Osteoblast (primary cell): ENCODE measurements around the gene IFNGR1. TPM values are rescaled to one million over a fixed set of nuclear protein-coding genes. Genes with fewer than 3 reads are reported as not detected.

ENCODE experiments used
- DNase-seq: peaks from one replicate; pipeline ENCODE4 v3.0.0; 2011; ENCODE audit warnings: low spot score, mixed read lengths; ENCODE audit not compliant: insufficient read length; ENCODE audit errors: missing footprints
- H2AFZ ChIP-seq: 2 replicates; pipeline ENCODE4 v1.6.0; 2011; ENCODE audit warnings: mild to moderate bottlenecking, low read length
- H3K27ac ChIP-seq: 2 replicates; pipeline ENCODE4 v1.5.1; 2011; ENCODE audit warnings: mild to moderate bottlenecking, low read depth, low read length, moderate library complexity
- H3K27me3 ChIP-seq: 2 replicates; pipeline ENCODE4 v1.6.0; 2012; ENCODE audit warnings: mild to moderate bottlenecking, control low read depth, inconsistent platforms, low read length, moderate library complexity; ENCODE audit not compliant: insufficient read depth
- H3K36me3 ChIP-seq: 2 replicates; pipeline ENCODE4 v1.5.1; 2011; ENCODE audit warnings: mild to moderate bottlenecking, low read length, control low read depth, moderate library complexity; ENCODE audit not compliant: insufficient read depth
- H3K4me1 ChIP-seq: 2 replicates; pipeline ENCODE4 v1.5.1; 2011; ENCODE audit warnings: mild to moderate bottlenecking, low read length, control low read depth, moderate library complexity; ENCODE audit not compliant: insufficient read depth
- H3K4me2 ChIP-seq: 2 replicates; pipeline ENCODE4 v1.6.0; 2011; ENCODE audit warnings: mild to moderate bottlenecking, low read length; ENCODE audit not compliant: insufficient read depth
- H3K4me3 ChIP-seq: fragments of 200-600 bp; sonication (generic); 3 replicates; pipeline ENCODE4 v1.5.1; 2012; ENCODE audit warnings: mild to moderate bottlenecking, low read length, inconsistent platforms; ENCODE audit not compliant: insufficient read depth
- H3K79me2 ChIP-seq: 2 replicates; pipeline ENCODE4 v1.6.0; 2012; ENCODE audit warnings: mild to moderate bottlenecking, low read length, control low read depth, inconsistent platforms; ENCODE audit not compliant: insufficient read depth
- H3K9me3 ChIP-seq: 2 replicates; pipeline ENCODE4 v1.5.1; 2011; ENCODE audit warnings: low read depth, low read length, control low read depth
- H4K20me1 ChIP-seq: 2 replicates; pipeline ENCODE4 v1.6.0; 2012; ENCODE audit warnings: mild to moderate bottlenecking, low read length, control low read depth; ENCODE audit not compliant: insufficient read depth
- total RNA-seq: library from RNA; depleted of rRNA; stranded (reverse); fragments of >200 nt; gene quantifications from 2 replicates; pipeline ENCODE4 v1.2.3, GENCODE V29; 2012
- TF ChIP-seq, protein P1 (sequence below): IDR thresholded peaks from 2 replicates; pipeline ENCODE4 v1.5.1; 2011; ENCODE audit warnings: mild to moderate bottlenecking, low read depth, low read length, moderate library complexity; ENCODE audit errors: extremely low read depth

Gene IFNGR1
- total RNA-seq, 1 donor: 62.6 TPM

DNA sequence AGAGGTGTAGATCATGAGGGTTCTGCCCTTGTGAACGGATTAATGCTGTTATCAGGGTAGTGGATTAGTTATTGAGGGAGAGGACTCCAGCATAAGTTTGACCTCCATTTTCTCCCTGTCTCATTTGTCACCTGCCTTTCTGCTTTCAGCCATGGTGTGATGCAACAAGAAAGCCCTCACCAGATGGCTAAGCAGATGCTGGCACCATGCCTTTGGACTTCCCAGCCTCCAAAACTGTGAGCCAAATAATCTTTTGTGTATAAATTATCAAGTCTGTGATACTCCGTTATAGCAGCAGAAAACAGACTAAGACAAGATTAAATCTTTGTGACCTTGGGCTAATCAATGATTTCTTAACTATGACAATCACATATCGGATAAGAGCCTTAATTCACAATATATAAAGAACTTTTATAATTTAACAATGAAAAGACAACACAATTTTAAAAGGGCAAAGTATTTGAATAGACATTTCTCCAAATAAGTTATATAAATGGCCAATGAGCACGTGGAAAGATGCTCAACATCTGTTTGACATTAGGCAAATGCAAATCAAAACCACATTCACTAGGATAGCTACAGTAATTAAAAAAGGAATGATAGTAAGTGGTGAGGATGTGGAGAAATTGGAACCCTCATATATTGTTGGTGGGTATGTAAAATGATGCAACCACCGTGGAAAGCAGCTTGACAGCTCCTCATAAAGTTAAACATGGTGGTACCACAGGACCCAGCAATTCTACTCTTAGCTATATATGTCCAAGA lies 45.3 kb upstream of the IFNGR1 start:
- no peaks in the 10 kb centered on the region for H3K9me3 ChIP-seq
- no peak overlapping the region for H3K4me3 ChIP-seq
- H3K36me3 ChIP-seq: no peaks in the 10 kb centered on the region
- no peak overlapping the region for H3K27ac ChIP-seq
- TF ChIP-seq, protein P1, sequence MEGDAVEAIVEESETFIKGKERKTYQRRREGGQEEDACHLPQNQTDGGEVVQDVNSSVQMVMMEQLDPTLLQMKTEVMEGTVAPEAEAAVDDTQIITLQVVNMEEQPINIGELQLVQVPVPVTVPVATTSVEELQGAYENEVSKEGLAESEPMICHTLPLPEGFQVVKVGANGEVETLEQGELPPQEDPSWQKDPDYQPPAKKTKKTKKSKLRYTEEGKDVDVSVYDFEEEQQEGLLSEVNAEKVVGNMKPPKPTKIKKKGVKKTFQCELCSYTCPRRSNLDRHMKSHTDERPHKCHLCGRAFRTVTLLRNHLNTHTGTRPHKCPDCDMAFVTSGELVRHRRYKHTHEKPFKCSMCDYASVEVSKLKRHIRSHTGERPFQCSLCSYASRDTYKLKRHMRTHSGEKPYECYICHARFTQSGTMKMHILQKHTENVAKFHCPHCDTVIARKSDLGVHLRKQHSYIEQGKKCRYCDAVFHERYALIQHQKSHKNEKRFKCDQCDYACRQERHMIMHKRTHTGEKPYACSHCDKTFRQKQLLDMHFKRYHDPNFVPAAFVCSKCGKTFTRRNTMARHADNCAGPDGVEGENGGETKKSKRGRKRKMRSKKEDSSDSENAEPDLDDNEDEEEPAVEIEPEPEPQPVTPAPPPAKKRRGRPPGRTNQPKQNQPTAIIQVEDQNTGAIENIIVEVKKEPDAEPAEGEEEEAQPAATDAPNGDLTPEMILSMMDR: no peak
- no peak overlapping the region for H2AFZ ChIP-seq
- H4K20me1 ChIP-seq: no peaks in the 10 kb centered on the region
- no peak overlapping the region for H3K4me2 ChIP-seq
- no peaks in the 10 kb centered on the region for H3K79me2 ChIP-seq
- peaks cover 12% of the 10 kb centered on the region for H3K27me3 ChIP-seq
- no peak for DNase-seq
- H3K4me1 ChIP-seq: no peaks in the 10 kb centered on the region

DNA sequence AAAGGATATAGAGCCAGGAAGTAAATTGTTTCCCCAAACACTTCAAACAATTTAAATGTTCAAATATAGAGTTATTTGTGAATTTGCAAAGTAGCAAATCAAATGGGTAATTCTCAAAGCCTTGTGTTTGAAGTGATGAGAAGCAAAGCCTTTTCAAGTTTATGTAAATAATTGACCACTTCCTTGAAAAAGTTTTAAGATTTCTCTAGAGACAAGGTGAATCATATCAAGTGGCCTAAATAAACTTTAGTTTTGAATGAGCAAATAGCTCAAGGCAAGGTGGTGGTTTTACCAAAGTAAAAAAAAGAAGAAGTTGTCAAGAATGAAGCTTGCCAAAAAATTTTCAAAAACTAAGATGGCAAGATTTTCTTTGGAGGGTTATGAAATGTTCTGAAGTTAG lies 42.6 kb upstream of the IFNGR1 start:
- Histone ChIP-seq H3K9me3 (no peaks in the 10 kb centered on the region), H3K4me3 (no peak overlapping the region), H3K36me3 (no peaks in the 10 kb centered on the region), H3K27me3 (peaks cover 12% of the 10 kb centered on the region), H3K4me2 (no peak overlapping the region), H4K20me1 (no peaks in the 10 kb centered on the region), H2AFZ (no peak overlapping the region), H3K27ac (no peak overlapping the region), H3K4me1 (no peaks in the 10 kb centered on the region), H3K79me2 (no peaks in the 10 kb centered on the region)
- TF ChIP-seq, protein P1: no peak
- no peak for DNase-seq

DNA sequence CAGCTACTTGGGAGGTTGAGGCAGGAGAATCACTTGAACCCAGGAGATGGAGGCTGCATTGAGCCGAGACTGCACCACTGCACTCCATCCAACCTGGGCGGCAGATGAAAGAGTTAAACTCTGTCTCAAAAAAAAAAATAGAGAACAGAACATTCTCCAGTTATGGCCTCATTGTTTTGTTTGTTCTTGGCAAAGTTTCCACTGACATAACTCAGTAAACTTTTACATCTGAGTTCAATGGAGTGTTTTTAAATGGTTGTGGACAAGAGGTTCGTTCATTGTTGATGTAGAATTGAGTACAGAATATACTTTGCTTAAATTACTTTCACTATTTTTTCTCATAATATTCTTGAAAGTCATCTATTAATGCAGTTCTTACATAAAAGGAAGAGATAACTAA lies 42.2 kb upstream of the IFNGR1 start:
- Histone ChIP-seq H3K36me3 (no peaks in the 10 kb centered on the region), H3K9me3 (no peaks in the 10 kb centered on the region), H2AFZ (no peak overlapping the region), H3K79me2 (no peaks in the 10 kb centered on the region), H4K20me1 (no peaks in the 10 kb centered on the region), H3K27ac (no peak overlapping the region), H3K27me3 (peaks cover 9% of the 10 kb centered on the region), H3K4me2 (no peak overlapping the region), H3K4me1 (no peaks in the 10 kb centered on the region), H3K4me3 (no peak overlapping the region)
- TF ChIP-seq, protein P1: no peak
- DNase-seq: no peak

DNA sequence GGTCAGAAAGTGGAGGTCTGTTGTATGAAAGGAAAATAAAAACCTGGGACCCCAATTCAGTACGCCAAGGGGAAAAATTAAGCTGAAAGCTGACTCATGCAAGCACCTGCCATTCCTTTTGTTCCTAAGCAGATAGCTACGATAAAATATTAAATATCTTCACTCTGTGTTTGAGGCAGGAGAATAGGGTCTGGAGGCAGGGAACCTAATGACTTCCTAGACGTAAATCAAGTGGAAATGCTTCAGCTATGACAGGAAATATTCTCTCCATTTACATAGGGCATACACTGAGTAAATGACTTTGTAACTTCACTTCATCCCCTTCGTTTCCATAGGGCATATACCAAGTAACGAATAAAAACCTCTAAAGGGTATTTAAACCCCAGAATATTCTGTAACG lies 41.0 kb upstream of the IFNGR1 start:
- H4K20me1 ChIP-seq: no peaks in the 10 kb centered on the region
- H3K4me2 ChIP-seq: no peak overlapping the region
- H3K9me3 ChIP-seq: no peaks in the 10 kb centered on the region
- no peak overlapping the region for H2AFZ ChIP-seq
- H3K36me3 ChIP-seq: no peaks in the 10 kb centered on the region
- DNase-seq: no peak
- H3K27ac ChIP-seq: no peak overlapping the region
- H3K4me1 ChIP-seq: no peaks in the 10 kb centered on the region
- TF ChIP-seq, protein P1: no peak
- H3K4me3 ChIP-seq: no peak overlapping the region
- H3K79me2 ChIP-seq: no peaks in the 10 kb centered on the region
- H3K27me3 ChIP-seq: peaks cover 5% of the 10 kb centered on the region
